ENCODE measurements around the gene OSBPL2.

Gene OSBPL2

DNA sequence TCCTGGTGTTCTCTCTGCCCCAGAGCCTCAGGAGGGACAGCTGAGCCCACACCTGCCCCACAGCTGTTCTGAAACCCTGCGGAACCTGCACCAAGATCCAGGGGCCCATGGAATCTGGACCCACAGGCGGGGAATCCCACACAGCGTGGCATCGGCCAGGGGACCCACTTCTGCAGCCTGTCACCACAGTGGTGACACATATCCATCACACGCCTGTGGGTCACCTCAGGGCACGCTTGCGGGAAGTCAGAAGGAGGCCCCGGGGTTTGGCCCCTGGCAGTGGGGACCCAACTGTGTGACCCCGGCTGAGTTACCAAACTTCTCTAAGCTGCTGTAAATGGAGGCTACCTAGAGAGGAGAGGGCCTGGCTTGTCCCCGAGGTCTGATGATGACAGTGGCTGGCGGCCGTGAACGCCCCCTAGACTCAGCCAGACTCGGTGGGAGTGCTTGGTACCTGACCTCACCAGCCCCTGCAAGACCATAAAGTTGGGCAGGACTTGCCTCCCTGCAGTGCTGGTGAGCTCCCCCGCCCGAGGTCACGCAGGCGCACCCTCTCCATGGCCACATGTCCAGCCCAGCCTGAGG, 16.0 kb upstream of the OSBPL2 start:
- no peak for DNase-seq (ENCODE audit: low spot score)

- DNase-seq (ENCODE audit: low spot score): no peak
These were observed 15.3 kb upstream of the OSBPL2 start for GRCh38 chr20:62222972-62223371.

- DNase-seq (ENCODE audit: low spot score): no peak
These were observed 14.8 kb upstream of the OSBPL2 start for GRCh38 chr20:62223571-62223970.

DNA sequence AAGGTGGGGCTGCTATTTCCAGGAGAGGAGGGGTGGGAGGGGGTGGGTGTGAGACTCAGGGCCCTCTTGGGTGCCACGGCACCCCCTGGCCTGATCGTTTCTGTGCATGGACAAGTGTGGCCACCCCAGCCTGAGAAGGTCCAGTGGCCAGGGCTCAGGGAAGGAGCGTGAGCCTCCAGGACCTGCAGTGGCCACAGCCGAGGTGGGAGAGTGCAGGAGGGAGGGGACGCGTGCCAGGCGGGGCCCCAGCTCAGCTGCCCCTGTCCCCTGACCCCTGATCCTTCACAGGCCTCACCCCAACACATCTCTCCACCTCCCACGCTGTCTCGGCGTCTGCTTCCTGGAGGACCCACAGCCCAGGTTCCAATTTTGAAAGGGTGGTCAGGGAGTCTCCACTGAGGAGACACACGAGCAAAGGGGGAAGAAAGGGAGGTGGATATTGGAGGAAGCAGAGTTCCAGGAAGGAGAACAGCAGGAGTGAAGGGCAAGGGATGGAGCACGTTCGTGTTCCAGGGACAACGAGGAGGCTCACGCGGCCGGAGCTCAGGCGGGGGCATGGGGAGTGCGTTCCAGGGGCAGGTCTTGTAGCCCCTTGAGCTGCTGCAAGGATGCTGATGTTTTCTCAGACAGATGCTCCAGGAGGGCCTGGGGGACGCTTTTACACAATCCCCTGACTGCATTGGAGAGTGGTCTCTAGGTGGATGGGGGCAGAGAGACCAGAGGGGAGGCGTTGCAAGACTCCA, 14.0 kb upstream of the OSBPL2 start:
- DNase-seq (ENCODE audit: low spot score): no peak

DNA sequence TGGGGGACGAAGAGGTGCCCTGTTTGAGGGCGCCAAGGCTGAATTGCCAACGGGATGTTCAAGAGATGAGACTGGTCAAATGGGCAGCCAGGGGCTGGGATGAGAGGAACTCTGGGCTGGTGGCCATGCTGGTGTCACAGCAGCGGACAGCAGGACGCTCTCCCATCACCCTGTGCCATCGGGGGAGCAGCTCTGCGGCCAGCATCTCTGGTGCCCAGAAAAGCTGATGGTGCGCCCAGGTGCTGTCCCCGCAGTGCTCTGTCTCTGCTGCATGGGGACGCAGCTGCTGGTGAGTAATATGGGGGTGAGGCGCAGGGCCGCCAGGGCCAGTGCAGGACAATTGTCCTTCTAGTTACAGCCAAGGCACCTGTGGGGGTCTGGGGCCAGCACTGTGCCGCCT, 13.3 kb upstream of the OSBPL2 start:
- DNase-seq (ENCODE audit: low spot score): no peak

- DNase-seq (ENCODE audit: low spot score): no peak
These were observed 12.3 kb upstream of the OSBPL2 start for GRCh38 chr20:62225820-62226635.

DNA sequence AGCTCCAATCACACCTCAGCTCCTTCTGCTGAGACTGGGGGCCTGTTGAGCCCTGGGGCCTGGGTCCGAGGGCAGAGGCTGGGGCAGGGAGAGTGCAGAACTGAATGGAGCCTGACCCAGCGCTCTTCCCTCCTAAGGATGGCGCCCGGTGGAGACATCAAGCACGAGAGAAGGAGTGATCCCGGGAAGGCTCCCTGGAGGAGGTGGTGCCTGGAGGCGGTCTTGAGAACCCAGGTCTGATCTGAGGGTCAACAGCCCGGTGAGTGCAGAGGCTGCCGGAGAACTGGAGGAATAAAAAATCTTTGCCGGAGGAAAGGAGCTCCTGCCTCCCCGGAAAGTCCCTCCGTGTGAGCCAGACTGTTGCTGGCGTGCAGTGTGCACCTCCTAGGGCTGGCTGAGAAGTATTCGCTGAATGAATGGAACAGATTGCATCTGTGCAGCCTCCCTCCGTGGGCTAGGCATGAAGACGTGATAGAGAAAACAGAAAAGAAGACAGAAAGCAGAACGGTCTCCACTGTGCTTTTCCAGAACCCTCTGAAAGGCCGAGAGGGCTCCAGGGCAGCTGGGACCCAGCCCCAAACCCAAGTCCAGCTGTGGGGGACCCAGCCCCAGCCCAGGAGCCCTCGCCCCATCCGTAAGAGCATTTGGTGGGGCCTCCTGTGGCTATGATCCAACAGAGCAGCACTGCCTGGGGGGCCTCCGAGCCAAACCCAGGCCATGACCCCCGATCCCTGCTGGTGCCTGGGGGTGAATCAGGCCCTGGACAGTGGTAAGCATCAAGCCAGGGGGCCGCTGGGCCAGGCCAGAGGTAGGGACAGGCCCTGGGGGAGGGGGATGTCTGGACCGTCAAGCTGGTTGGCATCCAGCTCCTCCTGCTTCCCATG, 11.4 kb upstream of the OSBPL2 start:
- no peak for DNase-seq (ENCODE audit: low spot score)

DNA sequence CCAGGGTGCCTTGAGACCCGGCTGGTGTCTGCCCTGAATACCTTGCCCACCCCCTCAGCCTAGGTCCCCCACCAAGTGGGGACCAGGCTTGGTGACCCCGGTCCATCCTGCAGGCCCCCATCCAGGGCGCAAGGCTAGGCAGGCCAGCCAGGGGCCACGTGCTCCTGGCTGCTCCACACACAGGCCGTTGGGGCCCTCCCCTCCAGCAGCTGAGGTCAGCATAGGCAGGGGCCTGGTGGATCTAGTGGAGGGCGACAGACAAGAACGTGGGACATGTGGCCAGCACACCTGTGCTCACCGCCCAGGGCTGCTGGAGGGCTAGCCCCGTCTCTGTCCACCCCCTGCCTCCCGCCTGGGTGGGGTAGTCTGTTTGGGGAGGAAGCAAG, 10.7 kb upstream of the OSBPL2 start:
- DNase-seq (ENCODE audit: low spot score): no peak

GRCh38 chr20:62227977-62228958, 10.1 kb upstream of the OSBPL2 start:
- no peak for DNase-seq (ENCODE audit: low spot score)

DNA sequence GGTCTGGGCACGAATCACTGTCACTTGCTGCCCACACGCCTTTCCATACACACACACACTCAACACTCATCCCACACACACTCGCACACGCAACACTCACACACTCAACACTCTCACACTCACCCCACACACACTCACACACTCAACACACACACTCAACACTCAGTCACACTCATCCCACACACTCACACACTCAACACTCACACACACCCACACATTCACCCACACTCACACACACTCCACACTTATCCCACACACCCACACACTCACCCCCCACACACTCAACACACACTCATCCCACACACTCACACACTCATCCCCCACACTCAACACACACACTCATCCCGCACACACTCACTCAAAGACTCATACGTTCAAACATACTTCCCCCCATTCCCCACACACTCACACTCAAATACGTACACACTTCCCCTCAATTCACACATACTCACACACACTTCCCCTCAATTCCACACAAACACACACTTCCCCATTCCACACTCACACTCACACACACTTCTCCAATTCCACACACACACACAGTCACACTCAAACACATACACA, 9.3 kb upstream of the OSBPL2 start:
- no peak for DNase-seq (ENCODE audit: low spot score)

DNA sequence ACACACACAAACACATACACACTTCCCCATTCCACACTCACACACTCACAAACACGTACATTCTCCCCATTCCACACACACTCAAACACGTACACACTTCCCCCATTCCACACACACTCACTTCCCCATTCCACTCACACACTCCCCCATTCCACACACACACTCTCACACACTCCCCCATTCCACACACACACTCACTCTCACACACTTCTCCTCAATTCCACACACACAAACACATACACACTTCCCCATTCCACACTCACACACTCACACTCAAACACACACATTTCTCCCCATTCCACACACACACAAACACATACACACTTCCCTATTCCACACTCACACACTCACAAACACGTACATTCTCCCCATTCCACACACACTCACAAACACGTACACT, 8.7 kb upstream of the OSBPL2 start:
- no peak for DNase-seq (ENCODE audit: low spot score)

DNA sequence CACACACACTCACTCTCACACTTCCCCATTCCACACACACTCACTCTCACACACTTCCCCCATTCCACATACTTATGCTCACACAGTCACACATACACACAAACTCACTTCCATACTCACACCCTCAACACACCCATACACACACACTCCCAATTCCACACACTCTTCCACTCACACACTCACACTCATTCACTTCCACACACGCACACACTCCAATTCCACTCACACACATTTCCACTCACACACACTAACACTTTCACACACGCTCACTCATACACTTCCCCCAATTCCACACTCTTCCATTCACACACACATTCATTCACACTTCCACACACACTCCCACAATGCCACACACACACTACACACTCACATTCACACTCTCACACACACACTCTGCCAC, 8.0 kb upstream of the OSBPL2 start:
- DNase-seq (ENCODE audit: low spot score): no peak

DNA sequence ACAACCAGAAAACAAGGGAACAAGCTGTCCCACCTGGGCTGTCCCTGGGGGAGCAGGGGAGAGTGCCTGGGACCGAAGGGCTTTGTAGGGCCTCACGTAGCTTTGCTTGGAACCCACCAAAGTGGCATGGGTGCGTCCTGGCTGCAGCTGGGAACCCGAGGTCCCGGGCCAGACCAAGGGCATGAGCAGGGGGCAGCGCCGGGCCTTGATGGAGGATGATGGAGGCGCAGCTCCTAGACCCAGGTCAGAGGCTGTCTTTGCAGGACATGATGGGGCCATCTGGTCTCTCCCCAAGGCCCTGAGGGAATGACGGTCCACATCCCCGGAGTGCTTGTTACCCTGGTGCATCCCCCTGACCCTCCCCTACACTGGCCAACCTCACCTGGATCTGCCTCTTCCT, 7.6 kb upstream of the OSBPL2 start:
- DNase-seq (ENCODE audit: low spot score): no peak

GRCh38 chr20:62231292-62231691, 7.0 kb upstream of the OSBPL2 start:
- DNase-seq (ENCODE audit: low spot score): no peak

DNA sequence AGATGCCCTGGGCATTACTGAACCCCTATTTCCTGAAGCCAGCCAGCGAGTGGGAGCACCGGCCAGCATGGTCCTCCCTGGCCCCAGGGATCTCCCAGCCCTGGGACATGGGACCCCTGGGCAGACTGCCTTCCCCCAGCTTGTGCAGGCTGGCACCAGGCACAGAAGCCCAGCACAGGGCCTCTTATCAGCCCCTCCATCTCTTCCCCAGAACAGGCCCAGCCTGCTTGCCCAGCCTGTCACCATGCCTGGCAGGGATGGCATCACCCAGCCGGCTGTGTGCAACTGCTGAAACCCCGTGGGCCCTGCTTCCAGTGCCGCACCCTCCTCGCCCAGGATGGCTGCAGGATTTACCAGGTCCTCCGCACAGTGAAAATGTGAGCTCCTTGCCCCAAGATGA, 6.1 kb upstream of the OSBPL2 start:
- no peak for DNase-seq (ENCODE audit: low spot score)

DNA sequence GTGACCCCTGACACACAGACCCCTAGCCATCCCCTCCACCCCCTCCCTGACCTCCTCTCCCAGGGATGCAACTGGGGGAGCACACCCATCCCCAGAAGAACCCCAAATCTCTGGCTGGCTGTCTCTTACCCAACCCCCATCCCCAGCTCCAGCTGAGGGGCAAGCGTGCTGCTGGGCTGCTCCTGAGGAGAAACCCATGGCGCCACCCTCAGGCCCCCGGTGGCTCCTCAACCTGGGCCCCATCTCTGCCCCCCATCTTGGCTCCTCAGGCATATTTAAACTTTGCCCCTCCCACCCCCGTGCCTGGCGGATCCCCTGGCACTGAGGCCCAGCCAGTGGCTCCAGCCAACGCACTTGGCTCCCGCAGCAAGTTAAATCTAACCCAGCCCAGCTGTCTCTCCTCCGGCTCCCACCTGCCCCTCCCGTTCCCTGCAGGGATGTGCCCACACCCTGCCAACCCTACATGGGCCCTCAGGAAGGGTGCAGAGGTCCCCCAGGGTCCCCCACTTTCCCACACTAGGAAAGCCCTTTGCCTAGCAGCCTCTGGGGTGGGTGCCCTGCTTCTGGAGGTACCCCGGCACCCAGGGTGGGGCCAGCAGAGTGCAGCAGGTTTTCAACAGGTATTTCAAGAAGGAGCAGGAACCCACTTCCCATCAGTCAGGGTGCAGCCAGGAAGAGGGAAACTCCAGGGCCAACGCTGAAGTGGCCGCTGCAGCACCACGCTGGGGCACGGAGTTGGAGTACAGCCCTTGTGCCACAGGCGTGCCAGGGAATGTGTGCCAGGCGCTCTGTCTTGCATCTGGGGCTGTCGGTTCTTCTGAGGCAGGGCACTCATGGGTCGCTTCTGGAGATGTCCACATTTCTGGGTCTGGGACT, 5.3 kb upstream of the OSBPL2 start:
- DNase-seq (ENCODE audit: low spot score): no peak

DNA sequence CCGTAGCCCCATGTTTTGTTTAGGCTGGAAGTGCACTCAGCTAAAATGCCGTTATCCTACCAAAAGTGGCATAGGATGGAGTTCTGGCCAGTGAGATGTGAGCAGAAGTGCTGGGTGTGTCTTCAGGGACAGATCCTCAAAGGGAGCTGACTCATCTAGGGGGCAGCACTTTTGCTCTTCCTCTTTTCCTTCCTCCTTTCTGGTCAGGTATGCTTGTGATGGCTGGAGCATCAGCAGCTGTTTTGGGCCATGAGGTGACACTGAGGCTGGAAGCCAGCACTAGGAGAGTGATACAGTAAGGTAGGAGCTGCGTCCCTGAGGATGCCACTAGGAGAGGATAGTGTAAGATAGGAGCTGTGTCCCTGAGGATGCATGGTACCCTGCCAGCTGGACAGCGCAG, 4.6 kb upstream of the OSBPL2 start:
- no peak for DNase-seq (ENCODE audit: low spot score)

GRCh38 chr20:62234339-62234738, 4.0 kb upstream of the OSBPL2 start:
- DNase-seq (ENCODE audit: low spot score): no peak

DNA sequence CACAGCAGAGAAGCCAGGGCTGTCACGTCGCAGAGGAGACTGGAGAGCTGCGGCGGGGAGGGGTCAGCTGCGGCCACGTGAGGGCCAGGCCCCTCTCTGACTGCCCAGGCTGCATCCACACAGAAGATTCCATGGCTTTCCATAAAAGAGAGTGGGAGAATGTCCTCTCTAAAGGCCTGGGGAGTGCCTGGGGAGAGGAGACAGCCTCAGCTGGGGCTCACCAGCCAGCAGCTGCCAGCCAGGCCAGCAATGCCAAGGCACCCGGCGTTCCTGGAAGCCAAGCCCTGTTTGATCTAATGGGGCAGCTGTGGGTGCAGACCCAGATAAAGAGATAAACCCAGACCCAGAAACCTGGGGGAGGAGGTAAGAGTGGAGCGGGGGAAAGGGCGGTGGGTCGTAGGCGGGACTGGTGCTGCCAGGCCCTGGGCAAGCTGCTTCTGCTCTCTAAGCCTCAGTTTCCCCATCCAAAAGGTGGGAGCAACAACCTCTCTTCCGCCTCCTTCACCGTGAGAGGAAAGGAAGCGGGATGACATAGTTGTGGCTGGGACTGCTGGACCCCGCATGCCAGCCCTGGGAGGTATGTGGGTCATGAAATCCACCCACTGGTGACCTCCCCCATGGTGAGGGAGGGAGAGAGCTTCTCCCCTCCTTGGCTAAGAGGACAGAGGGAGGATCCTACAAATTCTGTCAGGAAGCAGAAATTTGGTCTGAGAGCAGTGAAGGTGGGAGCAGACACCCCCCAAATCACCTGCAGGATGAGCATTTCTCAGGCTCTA, 3.1 kb upstream of the OSBPL2 start:
- no peak for DNase-seq (ENCODE audit: low spot score)

All from left forelimb (tissue), 1 donor.